ENCODE data around the gene TASP1.
"Not testable (repeated sequence)": the region's sequence is repeated elsewhere in the genome, so short reads cannot be mapped to it uniquely, and the experiment has no call there.

Gene TASP1

GRCh38 chr20:13492001-13492481 lies 146.7 kb downstream of the TASP1 start:
- peak; percentile 44 for DNase-seq

GRCh38 chr20:13487202-13487601 lies 151.5 kb downstream of the TASP1 start:
- no peak for DNase-seq

GRCh38 chr20:13486694-13487093 lies 152.0 kb downstream of the TASP1 start:
- DNase-seq = no peak

- no peak for DNase-seq
These were observed 153.2 kb downstream of the TASP1 start for GRCh38 chr20:13485576-13485975.

GRCh38 chr20:13485019-13485418 lies 153.7 kb downstream of the TASP1 start:
- not testable (repeated sequence) for DNase-seq

GRCh38 chr20:13483472-13483871 lies 155.3 kb downstream of the TASP1 start:
- not testable (repeated sequence) for DNase-seq

GRCh38 chr20:13478366-13478765 lies 160.4 kb downstream of the TASP1 start:
- DNase-seq = no peak

- DNase-seq = no peak
These were observed 164.3 kb downstream of the TASP1 start for GRCh38 chr20:13474467-13474866.

GRCh38 chr20:13469262-13469661 lies 169.5 kb downstream of the TASP1 start:
- DNase-seq = no peak

GRCh38 chr20:13468166-13468565 lies 170.6 kb downstream of the TASP1 start:
- peak; percentile 29 for DNase-seq

GRCh38 chr20:13464702-13465101 lies 174.0 kb downstream of the TASP1 start:
- DNase-seq = peak; percentile 47

- DNase-seq = no peak
These were observed 176.8 kb downstream of the TASP1 start for GRCh38 chr20:13461849-13462458.

- peak; percentile 39 for DNase-seq
These were observed 179.8 kb downstream of the TASP1 start for GRCh38 chr20:13458860-13459451.

GRCh38 chr20:13457487-13457886 lies 181.2 kb downstream of the TASP1 start:
- DNase-seq = no peak

- no peak for DNase-seq
These were observed 183.0 kb downstream of the TASP1 start for GRCh38 chr20:13455713-13456112.

GRCh38 chr20:13453367-13453766 lies 185.4 kb downstream of the TASP1 start:
- DNase-seq = no peak

- DNase-seq = no peak
These were observed 186.1 kb downstream of the TASP1 start for GRCh38 chr20:13452470-13453124.

- DNase-seq = no peak
These were observed 188.8 kb downstream of the TASP1 start for GRCh38 chr20:13449868-13450434.

- DNase-seq = no peak
These were observed 191.1 kb downstream of the TASP1 start for GRCh38 chr20:13447385-13448180.

GRCh38 chr20:13443690-13444089 lies 195.0 kb downstream of the TASP1 start:
- no peak for DNase-seq

- no peak for DNase-seq
These were observed 195.7 kb downstream of the TASP1 start for GRCh38 chr20:13442986-13443385.

GRCh38 chr20:13441388-13441787 lies 197.3 kb downstream of the TASP1 start:
- no peak for DNase-seq

GRCh38 chr20:13436530-13436929 lies 202.2 kb downstream of the TASP1 start:
- DNase-seq = no peak

Measured in fibroblast of skin of back (primary cell).